ENCODE data around the gene FAM222A.

Gene FAM222A

GRCh38 chr12:109785854-109786253 lies 72.2 kb downstream of the FAM222A start:
- no peaks in the 10 kb centered on the region for H3K27me3 Mint-ChIP-seq
- no peak overlapping the region for H3K27ac Mint-ChIP-seq
- no peaks in the 10 kb centered on the region for H3K9me3 Mint-ChIP-seq
- H3K36me3 Mint-ChIP-seq (ENCODE audit: low read depth) = no peaks in the 10 kb centered on the region
- no peaks in the 10 kb centered on the region for H3K4me1 Mint-ChIP-seq (ENCODE audit: low read depth)
- no peak overlapping the region for H3K4me3 Mint-ChIP-seq

- Mint-ChIP-seq H3K4me3 (no peak overlapping the region), H3K36me3 (ENCODE audit: low read depth) (no peaks in the 10 kb centered on the region), H3K27ac (no peak overlapping the region), H3K9me3 (no peaks in the 10 kb centered on the region), H3K27me3 (no peaks in the 10 kb centered on the region), H3K4me1 (ENCODE audit: low read depth) (no peaks in the 10 kb centered on the region)
Observed at GRCh38 chr12:109786799-109787198, 73.2 kb downstream of the FAM222A start.

- H3K27me3 Mint-ChIP-seq = peaks cover 12% of the 10 kb centered on the region
- no peaks in the 10 kb centered on the region for H3K4me1 Mint-ChIP-seq (ENCODE audit: low read depth)
- H3K9me3 Mint-ChIP-seq = no peaks in the 10 kb centered on the region
- H3K27ac Mint-ChIP-seq = no peak overlapping the region
- H3K4me3 Mint-ChIP-seq = no peak overlapping the region
- H3K36me3 Mint-ChIP-seq (ENCODE audit: low read depth) = no peaks in the 10 kb centered on the region
Observed at GRCh38 chr12:109789526-109790048, 76.0 kb downstream of the FAM222A start.

- Mint-ChIP-seq H3K27me3 (peaks cover 12% of the 10 kb centered on the region), H3K9me3 (no peaks in the 10 kb centered on the region), H3K4me1 (ENCODE audit: low read depth) (no peaks in the 10 kb centered on the region), H3K36me3 (ENCODE audit: low read depth) (no peaks in the 10 kb centered on the region), H3K4me3 (no peak overlapping the region), H3K27ac (no peak overlapping the region)
Observed at GRCh38 chr12:109792992-109793391, 79.4 kb downstream of the FAM222A start.

- no peak overlapping the region for H3K4me3 Mint-ChIP-seq
- no peaks in the 10 kb centered on the region for H3K4me1 Mint-ChIP-seq (ENCODE audit: low read depth)
- H3K9me3 Mint-ChIP-seq = no peaks in the 10 kb centered on the region
- peaks cover 12% of the 10 kb centered on the region for H3K27me3 Mint-ChIP-seq
- no peak overlapping the region for H3K27ac Mint-ChIP-seq
- no peaks in the 10 kb centered on the region for H3K36me3 Mint-ChIP-seq (ENCODE audit: low read depth)
Observed at GRCh38 chr12:109793411-109793810, 79.8 kb downstream of the FAM222A start.

- peaks cover 12% of the 10 kb centered on the region for H3K27me3 Mint-ChIP-seq
- H3K9me3 Mint-ChIP-seq = no peaks in the 10 kb centered on the region
Observed at GRCh38 chr12:109793826-109794501, 80.3 kb downstream of the FAM222A start.

GRCh38 chr12:109795023-109795422 lies 81.4 kb downstream of the FAM222A start:
- Mint-ChIP-seq H3K36me3 (ENCODE audit: low read depth) (no peaks in the 10 kb centered on the region), H3K4me3 (no peak overlapping the region), H3K27me3 (peaks cover 12% of the 10 kb centered on the region), H3K9me3 (no peaks in the 10 kb centered on the region), H3K4me1 (ENCODE audit: low read depth) (no peaks in the 10 kb centered on the region), H3K27ac (no peak overlapping the region)

More at GRCh38 chr12:109793826-109794501, 80.3 kb downstream of the FAM222A start:
- Mint-ChIP-seq H3K36me3 (ENCODE audit: low read depth) (no peaks in the 10 kb centered on the region), H3K4me3 (no peak overlapping the region), H3K27ac (no peak overlapping the region), H3K4me1 (ENCODE audit: low read depth) (no peaks in the 10 kb centered on the region)

- H3K27me3 Mint-ChIP-seq = peaks cover 12% of the 10 kb centered on the region
- no peak overlapping the region for H3K4me3 Mint-ChIP-seq
- no peaks in the 10 kb centered on the region for H3K36me3 Mint-ChIP-seq (ENCODE audit: low read depth)
- H3K9me3 Mint-ChIP-seq = no peaks in the 10 kb centered on the region
- no peak overlapping the region for H3K27ac Mint-ChIP-seq
- no peaks in the 10 kb centered on the region for H3K4me1 Mint-ChIP-seq (ENCODE audit: low read depth)
Observed at GRCh38 chr12:109796057-109796456, 82.4 kb downstream of the FAM222A start.

GRCh38 chr12:109797905-109798669 lies 84.5 kb downstream of the FAM222A start:
- no peaks in the 10 kb centered on the region for H3K36me3 Mint-ChIP-seq (ENCODE audit: low read depth)
- no peaks in the 10 kb centered on the region for H3K9me3 Mint-ChIP-seq
- no peaks in the 10 kb centered on the region for H3K4me1 Mint-ChIP-seq (ENCODE audit: low read depth)
- no peak overlapping the region for H3K4me3 Mint-ChIP-seq
- H3K27me3 Mint-ChIP-seq = peaks cover 5% of the 10 kb centered on the region
- H3K27ac Mint-ChIP-seq = no peak overlapping the region

- Mint-ChIP-seq H3K36me3 (ENCODE audit: low read depth) (no peaks in the 10 kb centered on the region), H3K9me3 (no peaks in the 10 kb centered on the region), H3K4me3 (no peak overlapping the region), H3K27ac (no peak overlapping the region), H3K27me3 (peaks cover under 1% of the 10 kb centered on the region), H3K4me1 (ENCODE audit: low read depth) (no peaks in the 10 kb centered on the region)
Observed at GRCh38 chr12:109798691-109799090, 85.1 kb downstream of the FAM222A start.

GRCh38 chr12:109800536-109800935 lies 86.9 kb downstream of the FAM222A start:
- no peaks in the 10 kb centered on the region for H3K9me3 Mint-ChIP-seq

GRCh38 chr12:109802828-109803227 lies 89.2 kb downstream of the FAM222A start:
- Mint-ChIP-seq H3K27ac (no peak overlapping the region), H3K4me3 (no peak overlapping the region), H3K27me3 (no peaks in the 10 kb centered on the region), H3K36me3 (ENCODE audit: low read depth) (no peaks in the 10 kb centered on the region), H3K4me1 (ENCODE audit: low read depth) (no peaks in the 10 kb centered on the region), H3K9me3 (no peaks in the 10 kb centered on the region)

More at GRCh38 chr12:109800536-109800935, 86.9 kb downstream of the FAM222A start:
- no peak overlapping the region for H3K4me3 Mint-ChIP-seq
- no peak overlapping the region for H3K27ac Mint-ChIP-seq
- no peaks in the 10 kb centered on the region for H3K36me3 Mint-ChIP-seq (ENCODE audit: low read depth)
- no peaks in the 10 kb centered on the region for H3K4me1 Mint-ChIP-seq (ENCODE audit: low read depth)
- no peaks in the 10 kb centered on the region for H3K27me3 Mint-ChIP-seq

GRCh38 chr12:109803678-109804077 lies 90.1 kb downstream of the FAM222A start:
- Mint-ChIP-seq H3K4me1 (ENCODE audit: low read depth) (no peaks in the 10 kb centered on the region), H3K27ac (no peak overlapping the region), H3K27me3 (no peaks in the 10 kb centered on the region), H3K4me3 (no peak overlapping the region), H3K9me3 (no peaks in the 10 kb centered on the region), H3K36me3 (ENCODE audit: low read depth) (no peaks in the 10 kb centered on the region)

- no peaks in the 10 kb centered on the region for H3K27me3 Mint-ChIP-seq
- no peak overlapping the region for H3K4me3 Mint-ChIP-seq
- no peaks in the 10 kb centered on the region for H3K4me1 Mint-ChIP-seq (ENCODE audit: low read depth)
- no peak overlapping the region for H3K27ac Mint-ChIP-seq
- no peaks in the 10 kb centered on the region for H3K36me3 Mint-ChIP-seq (ENCODE audit: low read depth)
- H3K9me3 Mint-ChIP-seq = no peaks in the 10 kb centered on the region
Observed at GRCh38 chr12:109804820-109805761, 91.5 kb downstream of the FAM222A start.

Measured in stimulated activated naive CD8-positive, alpha-beta T cell treated with anti-CD3 and anti-CD28 coated beads, Interleukin-15, Interleukin-2, amounts not matched to agents 100 ng/mL and 50 ng/mL, for 24 hours (primary cell).